Smooth muscle cell (in vitro differentiated cells): ENCODE measurements around the gene TRMT5. TPM values are rescaled to one million over a fixed set of nuclear protein-coding genes. Genes with fewer than 3 reads are reported as not detected.

Experiments
- DNase-seq: peaks from one replicate; lab custom pipeline; 2025; ENCODE audit not compliant: unreplicated experiment; lab: John Stamatoyannopoulos, UW
- H2AFZ ChIP-seq: fragments of 200-600 bp; sonication (generic); 2 replicates; pipeline ENCODE4 v1.6.0; 2016; ENCODE audit warnings: antibody characterized with exemption, low read depth, mild to moderate bottlenecking
- H3F3A ChIP-seq: fragments of 200-600 bp; sonication (generic); 2 replicates; pipeline ENCODE4 v1.6.0; 2017; ENCODE audit warnings: antibody characterized with exemption, low read depth
- H3K27ac ChIP-seq: fragments of 200-600 bp; sonication (generic); 2 replicates; pipeline ENCODE4 v1.5.1; 2016; ENCODE audit warnings: low read depth, mild to moderate bottlenecking
- H3K27me3 ChIP-seq: fragments of 200-600 bp; sonication (generic); 2 replicates; pipeline ENCODE4 v1.6.1; 2016; ENCODE audit warnings: low read depth, mild to moderate bottlenecking
- H3K36me3 ChIP-seq: fragments of 200-600 bp; sonication (generic); 2 replicates; pipeline ENCODE4 v1.5.1; 2016; ENCODE audit warnings: low read depth
- H3K4me1 ChIP-seq: fragments of 200-600 bp; sonication (generic); 2 replicates; pipeline ENCODE4 v1.5.1; 2016; ENCODE audit warnings: low read depth
- H3K4me2 ChIP-seq: fragments of 200-600 bp; sonication (generic); 2 replicates; pipeline ENCODE4 v1.6.0; 2016; ENCODE audit warnings: mild to moderate bottlenecking
- H3K4me3 ChIP-seq: fragments of 200-600 bp; sonication (generic); 2 replicates; pipeline ENCODE4 v1.5.1; 2016; ENCODE audit warnings: mild to moderate bottlenecking
- H3K79me2 ChIP-seq: fragments of 200-600 bp; sonication (generic); 2 replicates; pipeline ENCODE4 v1.6.0; 2016; ENCODE audit warnings: low read depth, mild to moderate bottlenecking
- H3K9ac ChIP-seq: fragments of 200-600 bp; sonication (generic); 2 replicates; pipeline ENCODE4 v1.6.0; 2016; ENCODE audit warnings: low read depth
- H3K9me3 ChIP-seq: fragments of 200-600 bp; sonication (generic); replicated peaks from 2 replicates; pipeline ENCODE4 v1.5.1; 2016; ENCODE audit warnings: low read depth
- H4K20me1 ChIP-seq: fragments of 200-600 bp; sonication (generic); 2 replicates; pipeline ENCODE4 v1.6.0; 2016; ENCODE audit warnings: low read depth
- CTCF ChIP-seq: fragments of 200-600 bp; sonication (generic); IDR thresholded peaks from 2 replicates; pipeline ENCODE4 v1.5.1; 2017; ENCODE audit warnings: borderline replicate concordance, mild to moderate bottlenecking, antibody characterized with exemption; ENCODE audit not compliant: insufficient read depth, poor library complexity, severe bottlenecking
- WGBS: methylation state at CpG from one replicate; pipeline ENCODE4 v1.1.7; 2016; ENCODE audit warnings: low lambda C conversion rate; 5-methylcytosine and 5-hydroxymethylcytosine counted together
- polyA plus RNA-seq: library from polyadenylated mRNA; unstranded; fragments of >200 nt; fragmentation: Nextera tagmentation; extraction: Ambion mirVana; gene quantifications from 2 replicates; pipeline ENCODE4 v1.2.1, GENCODE V29; 2016
- total RNA-seq: library from RNA; depleted of rRNA; stranded (reverse); fragments of >200 nt; gene quantifications from 2 replicates; pipeline ENCODE4 v1.2.3, GENCODE V29; 2014

Gene TRMT5
- 6.6 and 9.1 TPM in 2 replicates for total RNA-seq
- 4.1 and 4.5 TPM in 2 replicates for polyA plus RNA-seq

- Histone ChIP-seq H3K4me3 (peak within 1 kb of the TSS; percentile 95), H3K9me3 (no peaks in the 10 kb centered on the region), H3K27me3 (no peaks in the 10 kb centered on the region), H3K9ac (peak within 1 kb of the TSS; percentile 95), H2AFZ (peak within 1 kb of the TSS; percentile 97), H3K27ac (peak within 1 kb of the TSS; percentile 93), H3K4me1 (peaks cover 21% of the 10 kb centered on the region), H3K79me2 (peaks cover 24% of the 10 kb centered on the region), H4K20me1 (no peaks in the 10 kb centered on the region), H3K36me3 (no peaks in the 10 kb centered on the region), H3K4me2 (peak within 1 kb of the TSS; percentile 92), H3F3A (peaks cover 3% of the 10 kb centered on the region)
- peak; percentile 81 for DNase-seq
- TF ChIP-seq CTCF = no peak
- 1% methylated on average over 59 of the region's 59 CpGs for WGBS
These were observed at the start of gene TRMT5, which contains the start of gene SLC38A6 for GRCh38 chr14:60980811-60981632. Gene TRMT5 (minus strand): TSS chr14:60981079. CDS start chr14:60980973, 106 bp downstream. Gene SLC38A6 (plus strand): TSS chr14:60981245. CDS start chr14:60981278, 33 bp downstream.

- H3K36me3 ChIP-seq = no peaks in the 10 kb centered on the region
- H3K9me3 ChIP-seq = no peaks in the 10 kb centered on the region
- peaks cover 4% of the 10 kb centered on the region for H3K4me1 ChIP-seq
- H3K9ac ChIP-seq = no peak overlapping the region
- H3K27me3 ChIP-seq = no peaks in the 10 kb centered on the region
- H2AFZ ChIP-seq = no peak overlapping the region
- no peak for DNase-seq
- no peaks in the 10 kb centered on the region for H4K20me1 ChIP-seq
- 85% methylated on average over 2 of the region's 2 CpGs for WGBS
- H3K79me2 ChIP-seq = no peaks in the 10 kb centered on the region
- H3K4me2 ChIP-seq = peak overlapping the region; percentile 84
- no peak overlapping the region for H3K4me3 ChIP-seq
- no peak for TF ChIP-seq CTCF
- H3K27ac ChIP-seq = no peak overlapping the region
- H3F3A ChIP-seq = no peaks in the 10 kb centered on the region
These were observed 45.6 kb upstream of the TRMT5 start for GRCh38 chr14:61026526-61026925.

GRCh38 chr14:61025251-61026223 is 44.7 kb upstream of the TRMT5 start:
- Histone ChIP-seq H4K20me1 (no peaks in the 10 kb centered on the region), H3K4me2 (peak overlapping the region; percentile 84), H3K9ac (no peak overlapping the region), H3K27ac (no peak overlapping the region), H3K4me1 (peaks cover 4% of the 10 kb centered on the region), H3K36me3 (no peaks in the 10 kb centered on the region), H2AFZ (no peak overlapping the region), H3F3A (no peaks in the 10 kb centered on the region), H3K9me3 (no peaks in the 10 kb centered on the region), H3K79me2 (no peaks in the 10 kb centered on the region), H3K4me3 (peak overlapping the region; percentile 4), H3K27me3 (no peaks in the 10 kb centered on the region)
- WGBS = 30% methylated on average over 7 of the region's 7 CpGs
- peak; percentile 90 for TF ChIP-seq CTCF
- DNase-seq = no peak
